Astrocyte (in vitro differentiated cells and primary cell): ENCODE measurements around the gene PCED1B. TPM values are rescaled to one million over a fixed set of nuclear protein-coding genes. Genes with fewer than 3 reads are reported as not detected.

Experiments used
- DNase-seq: peaks from one replicate; pipeline ENCODE4 v3.0.0-alpha.2; 2010; ENCODE audit warnings: low read depth
- FAIRE-seq: peaks from 2 replicates; lab custom pipeline; 2011; peaks lifted over from hg19 to GRCh38; lab: Jason Lieb, UNC
- H2AFZ ChIP-seq: 2 replicates; pipeline ENCODE4 v1.6.0; 2012; ENCODE audit warnings: low read depth, low read length, inconsistent platforms
- H3K27ac ChIP-seq: 2 replicates; pipeline ENCODE4 v1.5.1; 2011; ENCODE audit warnings: low read depth, low read length, inconsistent platforms
- H3K27me3 ChIP-seq: 2 replicates; pipeline ENCODE4 v1.6.0; 2011; ENCODE audit warnings: low read length, inconsistent platforms; ENCODE audit not compliant: insufficient read depth
- H3K36me3 ChIP-seq: 2 replicates; pipeline ENCODE4 v1.5.1; 2011; ENCODE audit warnings: low read length, inconsistent platforms; ENCODE audit not compliant: insufficient read depth
- H3K4me1 ChIP-seq: 2 replicates; pipeline ENCODE4 v1.5.1; 2011; ENCODE audit warnings: low read length, inconsistent platforms; ENCODE audit not compliant: insufficient read depth
- H3K4me2 ChIP-seq: 2 replicates; pipeline ENCODE4 v1.6.0; 2012; ENCODE audit warnings: low read length, inconsistent platforms
- H3K4me3 ChIP-seq: 2 replicates; pipeline ENCODE4 v1.5.1; 2011; ENCODE audit warnings: low read depth, mild to moderate bottlenecking, low read length, inconsistent platforms; ENCODE audit not compliant: insufficient read depth
- H3K79me2 ChIP-seq: 2 replicates; pipeline ENCODE4 v1.6.0; 2012; ENCODE audit warnings: mild to moderate bottlenecking, low read length, inconsistent platforms; ENCODE audit not compliant: insufficient read depth
- H3K9ac ChIP-seq: 2 replicates; pipeline ENCODE4 v1.6.0; 2012; ENCODE audit warnings: mild to moderate bottlenecking, low read length, inconsistent platforms
- H3K9me3 ChIP-seq: 2 replicates; pipeline ENCODE4 v1.5.1; 2012; ENCODE audit warnings: low read depth, mild to moderate bottlenecking, low read length, inconsistent platforms; ENCODE audit not compliant: insufficient read depth
- H4K20me1 ChIP-seq: 2 replicates; pipeline ENCODE4 v1.6.0; 2012; ENCODE audit warnings: low read length, inconsistent platforms; ENCODE audit not compliant: insufficient read depth
- H3K27ac Mint-ChIP-seq: one replicate; pipeline ENCODE4 v1.8.0; 2021; ENCODE audit warnings: mild to moderate bottlenecking, mixed read lengths; ENCODE audit not compliant: unreplicated experiment
- H3K27me3 Mint-ChIP-seq: one replicate; pipeline ENCODE4 v1.8.0; 2021; ENCODE audit warnings: low read depth, mixed read lengths; ENCODE audit not compliant: unreplicated experiment
- H3K36me3 Mint-ChIP-seq: one replicate; pipeline ENCODE4 v1.8.0; 2021; ENCODE audit warnings: low read depth, mixed read lengths; ENCODE audit not compliant: unreplicated experiment
- H3K4me1 Mint-ChIP-seq: one replicate; pipeline ENCODE4 v1.8.0; 2021; ENCODE audit warnings: low read depth, mixed read lengths; ENCODE audit not compliant: unreplicated experiment
- H3K4me3 Mint-ChIP-seq: one replicate; pipeline ENCODE4 v1.8.0; 2021; ENCODE audit warnings: mild to moderate bottlenecking, moderate library complexity, mixed read lengths; ENCODE audit not compliant: unreplicated experiment
- H3K9me3 Mint-ChIP-seq: one replicate; pipeline ENCODE4 v1.8.0; 2021; ENCODE audit warnings: mild to moderate bottlenecking, mixed read lengths; ENCODE audit not compliant: unreplicated experiment
- CTCF ChIP-seq: IDR thresholded peaks from 2 replicates; pipeline ENCODE4 v1.5.1; 2011; ENCODE audit warnings: low read depth, mild to moderate bottlenecking, inconsistent platforms, low read length, moderate library complexity; ENCODE audit not compliant: insufficient read depth
- EZH2 ChIP-seq: IDR thresholded peaks from 2 replicates; pipeline ENCODE4 v1.6.1; 2012; ENCODE audit warnings: mild to moderate bottlenecking, low read length, inconsistent platforms; ENCODE audit not compliant: insufficient read depth
- total RNA-seq: library from RNA; stranded (reverse); gene quantifications from 2 replicates; pipeline ENCODE4 v1.2.1, GENCODE V29; 2021

PCED1B gene
- total RNA-seq, 1 donor from 2014 or later, result 1.8 TPM

GRCh38 chr12:47235258-47236040, 156.0 kb downstream of the PCED1B start:
- Mint-ChIP-seq H3K4me1 (peaks cover 13% of the 10 kb centered on the region), H3K27me3 (no peaks in the 10 kb centered on the region)
- no peak for FAIRE-seq

DNA sequence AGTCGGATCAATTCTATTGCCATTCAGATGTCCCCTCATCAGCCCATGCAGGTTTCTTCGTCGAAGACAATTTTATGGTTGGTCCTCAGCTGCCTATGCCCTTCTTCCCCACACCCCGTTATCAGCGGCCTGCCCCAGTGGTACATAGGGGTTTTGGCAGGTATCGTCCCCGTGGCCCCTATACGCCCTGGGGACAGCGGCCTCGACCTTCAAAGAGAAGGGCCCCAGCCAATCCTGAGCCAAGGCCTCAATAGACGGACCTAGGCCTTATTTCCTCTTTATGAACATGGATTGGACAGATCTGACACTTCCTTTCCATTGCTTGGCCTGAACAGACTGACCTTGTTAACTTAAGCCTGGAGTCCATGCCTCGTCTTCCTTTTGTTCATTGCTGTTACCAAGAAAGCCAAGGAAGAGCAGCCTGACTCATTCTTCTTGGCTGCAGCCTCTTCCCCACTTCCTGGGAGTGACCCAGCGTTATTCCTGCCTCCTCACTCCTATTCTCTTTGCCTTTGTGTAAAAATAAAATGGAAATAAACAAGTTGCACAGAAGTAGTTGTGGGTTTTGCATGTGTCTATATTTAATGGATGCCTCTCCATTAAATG, 156.8 kb downstream of the PCED1B start:
- peak overlapping the region; percentile 66 for H3K27ac Mint-ChIP-seq

More at GRCh38 chr12:47235258-47236040, 156.0 kb downstream of the PCED1B start:
- Histone ChIP-seq H3K27ac (no peak overlapping the region), H4K20me1 (no peaks in the 10 kb centered on the region), H3K4me1 (peaks cover 9% of the 10 kb centered on the region), H3K27me3 (no peaks in the 10 kb centered on the region), H2AFZ (no peak overlapping the region), H3K9ac (no peak overlapping the region), H3K4me3 (no peak overlapping the region), H3K79me2 (no peaks in the 10 kb centered on the region), H3K9me3 (peaks cover 4% of the 10 kb centered on the region), H3K36me3 (no peaks in the 10 kb centered on the region), H3K4me2 (no peak overlapping the region)
- H3K9me3 Mint-ChIP-seq, result peaks cover 2% of the 10 kb centered on the region
- no peak for DNase-seq
- H3K4me3 Mint-ChIP-seq, result no peak overlapping the region
- H3K36me3 Mint-ChIP-seq, result peaks cover 5% of the 10 kb centered on the region
- TF ChIP-seq CTCF, result no peak
- no peak overlapping the region for H3K27ac Mint-ChIP-seq

More for the DNA sequence above, 156.8 kb downstream of the PCED1B start:
- Histone ChIP-seq H3K4me3 (no peak overlapping the region), H3K4me2 (peak overlapping the region; percentile 12), H4K20me1 (no peaks in the 10 kb centered on the region), H3K79me2 (no peaks in the 10 kb centered on the region), H3K27me3 (no peaks in the 10 kb centered on the region), H2AFZ (peak overlapping the region; percentile 68), H3K4me1 (peaks cover 9% of the 10 kb centered on the region), H3K9ac (no peak overlapping the region), H3K9me3 (peaks cover 4% of the 10 kb centered on the region), H3K27ac (peak overlapping the region; percentile 36), H3K36me3 (no peaks in the 10 kb centered on the region)
- DNase-seq (peak; percentile 90), FAIRE-seq (no peak)
- H3K36me3 Mint-ChIP-seq, result peaks cover 5% of the 10 kb centered on the region
- H3K9me3 Mint-ChIP-seq, result peaks cover 2% of the 10 kb centered on the region
- H3K4me3 Mint-ChIP-seq, result no peak overlapping the region
- H3K4me1 Mint-ChIP-seq, result peaks cover 13% of the 10 kb centered on the region
- no peaks in the 10 kb centered on the region for H3K27me3 Mint-ChIP-seq
- TF ChIP-seq EZH2 (no peak), CTCF (no peak)
